Measurements from ENCODE around the gene PMP22.
"Not testable (repeated sequence)": the region's sequence is repeated elsewhere in the genome, so short reads cannot be mapped to it uniquely, and the experiment has no call there.

Gene PMP22

DNA sequence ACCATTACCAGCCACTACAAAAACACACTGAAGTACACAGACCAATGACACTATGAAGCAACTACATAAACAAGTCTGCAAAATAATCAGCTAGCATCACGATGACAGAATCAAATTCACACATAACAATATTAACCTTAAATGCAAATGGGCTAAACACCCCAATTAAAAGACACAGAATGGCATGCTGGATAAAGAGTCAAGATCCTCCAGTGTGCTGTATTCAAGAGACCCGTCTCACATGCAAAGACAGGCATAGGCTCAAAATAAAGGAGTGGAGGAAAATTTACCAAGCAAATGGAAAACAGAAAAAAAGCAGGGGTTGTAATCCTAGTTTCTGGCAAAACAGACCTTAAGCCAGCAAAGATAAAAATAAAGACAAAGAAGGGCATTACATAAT, 64.6 kb downstream of the PMP22 start:
- DNase-seq = not testable (repeated sequence)

DNA sequence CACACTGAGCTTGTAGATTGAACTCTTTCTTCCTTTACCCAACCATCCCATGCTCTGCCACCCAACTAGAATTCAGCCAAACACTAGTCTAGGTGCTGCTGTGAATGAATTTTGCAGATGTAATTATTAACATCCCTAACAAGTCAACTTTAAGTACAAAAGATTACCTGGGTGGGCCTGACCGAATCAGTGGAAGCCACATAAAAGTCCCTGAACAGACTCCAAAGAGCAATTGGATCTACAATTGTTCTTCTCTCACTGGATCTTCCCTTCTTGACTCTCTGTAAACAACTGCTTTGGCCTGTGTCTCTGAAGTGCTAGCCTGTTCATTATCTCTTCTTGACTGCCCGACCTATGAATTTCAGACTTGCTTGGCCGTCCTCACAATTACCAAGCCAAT, 67.9 kb downstream of the PMP22 start:
- DNase-seq = no peak

DNA sequence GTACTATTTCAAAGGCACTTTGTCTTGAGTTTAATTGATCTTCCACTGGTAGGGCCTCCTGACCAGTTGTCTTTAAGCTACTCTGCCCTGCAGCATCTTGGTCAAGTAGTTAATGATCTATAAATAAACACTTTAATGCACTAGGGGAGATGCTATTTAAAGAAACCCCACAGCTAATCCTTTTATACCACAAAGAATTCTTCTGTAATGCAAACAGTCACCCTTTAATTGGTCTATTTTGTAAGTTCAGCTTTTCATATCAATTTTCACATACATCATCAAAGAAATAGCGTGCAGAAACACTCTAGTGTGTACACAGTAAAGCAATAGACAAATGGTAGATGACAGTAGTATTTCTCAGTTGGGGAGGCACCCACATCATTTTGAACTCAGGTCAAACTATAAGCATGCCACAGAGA, 70.3 kb downstream of the PMP22 start:
- DNase-seq = no peak

DNA sequence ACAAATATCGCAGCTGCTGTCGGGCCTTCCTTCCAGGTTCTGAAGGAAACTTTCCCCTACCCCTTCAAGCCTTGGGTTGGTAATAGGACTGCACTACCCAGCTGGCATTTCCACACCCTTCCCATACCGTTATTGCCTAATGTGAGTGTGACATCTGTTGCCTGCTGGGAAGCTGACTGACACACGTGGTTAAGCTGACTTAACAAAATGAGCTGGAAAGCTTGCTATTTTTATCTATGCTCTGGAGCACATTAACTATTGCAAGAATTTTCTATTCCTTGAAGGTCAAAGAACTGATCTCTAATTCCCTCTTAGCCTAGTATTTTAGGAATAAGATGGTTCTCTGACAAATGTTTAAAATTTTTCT, 79.5 kb downstream of the PMP22 start:
- no peak for DNase-seq

DNA sequence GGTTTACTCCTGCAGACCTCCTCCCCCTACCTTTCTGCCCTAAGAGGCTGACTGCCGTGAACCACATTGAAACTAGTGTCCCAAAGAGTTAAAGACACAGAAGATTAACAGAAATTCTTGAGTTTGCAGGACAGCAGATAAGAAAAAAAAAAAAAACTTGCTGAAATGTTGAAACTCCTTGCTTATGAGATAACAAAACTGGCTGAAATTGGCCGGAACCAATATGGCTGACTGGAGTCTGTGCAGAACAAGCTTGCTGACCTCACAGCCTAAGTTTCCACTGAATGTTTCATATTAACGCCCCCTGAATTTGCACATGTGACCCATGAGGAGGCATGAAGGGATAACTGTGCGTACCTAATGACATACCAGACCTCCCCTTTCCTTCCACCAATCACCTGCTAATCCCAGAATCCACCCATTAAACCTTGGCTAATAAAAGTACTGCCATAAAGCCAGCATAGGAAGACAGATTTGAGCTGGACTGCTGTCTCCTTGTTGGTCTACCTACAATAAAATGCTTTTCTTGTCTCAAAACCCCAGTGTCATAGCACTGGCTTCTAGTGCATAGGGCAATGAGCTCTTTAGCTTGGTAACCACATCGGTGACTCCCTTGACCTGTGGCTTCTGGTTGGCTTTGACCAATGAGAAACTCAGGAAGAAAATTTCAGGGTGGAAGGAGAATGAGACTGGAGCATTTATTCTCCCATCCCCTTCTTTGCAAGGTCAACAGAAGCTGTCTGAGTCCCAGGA, 80.1 kb downstream of the PMP22 start:
- DNase-seq = no peak

DNA sequence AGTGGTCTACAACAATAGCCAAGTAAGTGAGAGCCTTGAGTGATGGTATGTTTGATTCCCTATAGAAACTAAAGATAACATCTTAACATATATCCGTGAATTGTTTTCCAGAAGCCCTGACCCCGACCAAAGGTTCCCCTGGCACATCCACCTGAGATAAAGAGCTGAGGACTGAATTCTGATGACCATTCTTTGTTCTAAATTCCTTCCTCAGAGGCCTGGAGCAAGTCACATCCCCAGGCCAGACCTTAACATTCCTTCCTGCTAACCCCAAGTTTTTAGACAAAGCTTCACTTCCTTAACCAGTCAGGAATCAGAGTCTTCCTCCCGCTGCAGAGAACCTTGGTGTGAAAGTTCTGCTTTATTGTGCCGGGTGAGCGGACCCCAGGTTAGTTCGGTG, 83.3 kb downstream of the PMP22 start:
- no peak for DNase-seq

DNA sequence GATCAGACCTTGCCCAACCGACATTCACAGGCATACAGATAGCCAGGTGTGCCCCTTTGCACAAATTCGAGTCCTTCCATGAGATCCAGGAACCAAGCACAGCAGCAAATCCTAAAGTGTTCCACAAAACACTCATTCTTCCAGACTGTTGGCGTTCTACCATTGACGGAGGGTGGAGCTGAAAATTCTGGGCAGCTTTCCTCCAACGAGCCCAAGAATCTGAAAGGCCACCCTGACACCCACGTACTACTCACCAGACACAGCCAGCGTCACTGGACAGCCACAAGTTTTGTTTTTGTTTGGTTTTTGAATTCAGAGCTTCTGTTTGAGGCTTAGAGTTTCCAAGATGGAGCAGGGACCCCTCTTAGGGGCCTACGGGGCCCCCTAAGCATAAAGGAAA, 83.8 kb downstream of the PMP22 start:
- no peak for DNase-seq

DNA sequence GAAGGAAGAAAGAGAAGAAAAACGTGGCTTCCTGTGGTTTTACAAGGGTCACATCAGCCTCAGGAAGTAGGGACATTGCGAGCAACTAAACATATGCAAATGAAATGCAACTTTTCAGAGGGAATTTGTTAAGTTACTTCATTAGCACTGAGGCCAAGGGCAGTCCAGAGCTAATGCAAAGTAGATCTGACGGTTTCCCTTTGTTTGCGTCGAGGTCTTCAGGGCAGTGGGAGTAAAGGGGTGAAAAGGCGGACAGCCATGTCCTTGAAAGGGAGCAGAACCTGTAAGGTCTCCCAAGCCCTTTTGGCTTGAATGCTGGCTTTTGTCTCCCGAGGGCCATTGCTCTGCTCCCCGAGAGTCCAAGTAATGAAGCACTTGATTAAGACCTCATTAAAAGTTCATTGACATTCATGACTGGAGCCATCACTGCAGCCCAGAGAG, 85.0 kb downstream of the PMP22 start:
- DNase-seq = no peak
